GOT3 (cell line): ENCODE results near the gene GRP.

ENCODE experiments used
- DNase-seq: peaks from one replicate; lab custom pipeline; 2025; ENCODE audit warnings: mixed read lengths; lab: John Stamatoyannopoulos, UW

The GRP gene

GRCh38 chr18:59267503-59268126 is 47.7 kb downstream of the GRP start:
- no peak for DNase-seq

- DNase-seq: no peak
These were observed 48.3 kb downstream of the GRP start for GRCh38 chr18:59268127-59268720.

DNA sequence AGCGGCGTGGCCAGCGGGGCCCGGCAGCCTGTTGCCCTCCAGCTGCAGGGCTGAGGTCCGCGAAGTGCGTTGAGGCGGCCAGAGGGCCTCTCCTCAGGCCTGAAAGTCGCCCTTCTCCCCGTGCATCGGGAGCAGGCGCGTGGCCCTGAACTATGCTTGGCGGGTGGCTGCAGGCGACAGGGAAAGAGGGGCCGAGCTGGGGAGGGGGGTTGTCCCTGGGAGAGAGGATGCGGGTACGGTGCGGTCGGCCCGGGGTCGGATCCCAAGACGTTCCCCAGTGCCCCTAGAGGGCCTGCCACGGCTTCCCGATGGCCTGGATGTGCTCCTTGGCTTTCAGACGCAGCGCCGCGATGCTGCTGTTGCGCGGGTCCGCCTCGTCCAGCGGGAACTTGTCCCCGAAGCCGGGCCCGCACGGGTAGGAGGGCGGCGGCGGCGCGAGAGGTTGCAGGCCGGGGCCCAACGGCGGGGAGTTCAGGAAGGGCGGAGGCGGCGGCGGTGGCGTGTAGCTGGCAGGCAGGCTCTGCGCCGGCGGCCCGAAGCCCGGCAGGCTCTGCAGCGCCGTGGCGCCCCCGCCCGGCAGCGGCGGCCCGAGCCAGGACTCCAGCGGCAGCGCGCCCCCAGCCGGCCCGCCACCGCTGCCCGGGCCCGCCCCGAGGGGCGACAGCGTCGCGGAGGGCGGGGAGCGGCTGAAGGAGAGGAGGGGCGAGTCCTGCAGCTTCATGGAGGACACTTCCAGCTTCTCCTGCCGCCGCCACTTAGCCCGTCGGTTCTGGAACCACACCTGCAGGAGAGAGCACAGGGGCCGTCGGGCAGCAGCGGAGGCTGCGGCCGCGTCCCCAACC is 49.0 kb downstream of the GRP start:
- no peak for DNase-seq

DNA sequence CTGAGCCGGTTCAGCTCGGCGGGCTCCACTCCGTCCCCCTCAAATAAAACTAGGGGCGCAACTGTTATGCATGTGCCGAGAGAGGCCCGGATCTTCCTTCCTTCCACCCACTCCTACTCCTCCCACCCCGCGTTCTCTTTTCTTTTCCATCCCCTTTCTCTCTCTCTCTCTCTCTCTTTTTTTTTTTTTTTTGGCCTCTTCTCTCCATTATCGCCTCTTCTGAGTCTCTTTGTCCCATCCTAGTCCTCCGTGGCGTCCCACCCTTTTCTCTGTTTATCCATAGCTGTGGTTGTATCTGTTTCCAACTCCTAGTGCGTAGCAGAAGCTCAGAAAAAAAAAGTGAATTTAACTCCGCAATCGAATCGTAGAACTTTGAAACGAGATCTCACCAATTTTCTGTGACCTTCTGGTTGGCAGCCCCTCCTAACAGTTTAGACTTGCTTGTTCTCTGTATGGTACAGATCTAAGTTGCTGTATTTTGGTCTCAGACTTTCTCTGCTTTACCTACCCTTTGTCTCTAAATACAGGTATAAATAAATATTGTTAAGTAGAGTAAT is 49.7 kb downstream of the GRP start:
- no peak for DNase-seq

GRCh38 chr18:59270689-59271257 is 50.8 kb downstream of the GRP start:
- no peak for DNase-seq

GRCh38 chr18:59271606-59272220 is 51.8 kb downstream of the GRP start:
- no peak for DNase-seq

- no peak for DNase-seq
These were observed 52.4 kb downstream of the GRP start for GRCh38 chr18:59272221-59272888.

GRCh38 chr18:59272891-59273758 is 53.2 kb downstream of the GRP start, which contains the start of gene RAX:
TSS of gene RAX (minus strand) at chr18:59273454. CDS start at chr18:59273206, 248 bp downstream.
- DNase-seq: no peak

- no peak for DNase-seq
These were observed 54.0 kb downstream of the GRP start for GRCh38 chr18:59273759-59274532.

- DNase-seq: no peak
These were observed 54.6 kb downstream of the GRP start for GRCh38 chr18:59274533-59274928.

DNA sequence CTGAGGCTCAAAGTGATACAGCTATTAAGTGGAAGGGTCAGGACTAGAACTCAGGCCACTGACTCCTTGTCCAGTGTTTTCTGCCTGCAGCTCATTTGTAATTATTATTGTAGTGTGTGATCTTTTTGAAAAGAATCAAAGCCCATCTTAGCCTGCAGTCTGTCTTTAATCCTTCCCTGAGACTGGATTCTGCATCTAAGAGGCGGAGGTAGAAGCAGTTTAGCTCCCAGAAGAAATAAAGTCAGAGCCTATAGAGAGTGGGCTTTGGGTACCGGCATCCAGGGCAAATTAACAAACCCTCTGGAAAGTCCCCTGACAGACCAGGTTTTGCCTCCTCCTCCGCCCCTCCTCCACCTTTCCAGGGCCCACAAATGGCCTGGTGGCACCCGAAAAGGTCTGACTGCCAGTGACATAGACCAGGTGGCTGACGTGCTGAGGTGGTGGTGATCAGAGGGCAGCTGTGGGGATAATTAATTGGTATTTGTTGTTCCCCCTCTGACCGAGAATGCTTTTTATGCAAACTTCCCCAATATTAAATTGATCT is 55.5 kb downstream of the GRP start:
- no peak for DNase-seq

- no peak for DNase-seq
These were observed 56.1 kb downstream of the GRP start for GRCh38 chr18:59276047-59276446.

DNA sequence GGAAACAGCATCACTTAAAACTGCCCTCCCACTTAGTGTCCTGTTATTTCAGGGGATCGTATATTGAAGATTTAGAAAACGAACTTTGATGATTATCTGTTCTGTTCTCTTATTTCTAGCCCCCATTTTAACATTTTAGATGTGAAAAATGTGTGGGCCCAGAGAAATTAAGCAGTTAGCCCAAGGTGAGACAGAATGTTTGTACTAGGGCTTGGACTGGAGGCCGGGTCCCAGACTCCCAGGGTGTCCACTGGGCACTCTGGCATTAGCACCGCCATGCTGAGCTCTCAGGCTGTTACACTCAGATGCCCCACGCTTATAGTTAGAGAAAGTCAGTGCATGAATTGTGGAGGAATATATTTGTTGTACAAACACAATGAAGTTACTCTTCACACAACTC is 58.8 kb downstream of the GRP start:
- DNase-seq: no peak

DNA sequence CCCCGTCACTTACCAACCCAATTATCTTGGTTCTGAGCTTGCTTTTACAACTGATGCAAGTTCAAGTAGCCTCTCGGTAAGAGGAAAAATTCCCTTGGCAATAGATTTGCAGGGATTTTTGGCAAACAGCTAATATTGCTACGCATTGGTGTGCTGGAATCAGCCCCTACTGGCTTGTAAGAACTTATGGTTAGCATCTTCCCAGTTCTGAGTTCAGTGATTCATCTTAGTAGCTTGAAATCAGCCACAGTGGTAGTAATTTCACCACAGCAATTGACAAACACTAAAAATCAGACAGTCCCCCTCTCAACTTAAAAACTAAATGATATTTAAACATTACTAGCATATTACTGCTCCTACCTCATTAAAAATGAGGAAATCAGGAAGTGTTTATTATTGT is 59.2 kb downstream of the GRP start:
- DNase-seq: no peak

- DNase-seq: no peak
These were observed 59.8 kb downstream of the GRP start for GRCh38 chr18:59279722-59280121.
